GM12872 (cell line): Measurements from ENCODE around the gene INTS11.

ENCODE experiments used
- CTCF ChIP-seq: IDR thresholded peaks from 3 replicates; pipeline ENCODE4 v1.5.1; 2011; ENCODE audit warnings: low read depth, mild to moderate bottlenecking, low read length, moderate library complexity; ENCODE audit not compliant: insufficient read depth

The INTS11 gene

GRCh38 chr1:1321477-1321876, 3.0 kb downstream of the INTS11 start:
- TF ChIP-seq CTCF: no peak

GRCh38 chr1:1320666-1321448, 3.6 kb downstream of the INTS11 start:
- TF ChIP-seq CTCF: no peak

GRCh38 chr1:1319646-1319941, 4.9 kb downstream of the INTS11 start:
- TF ChIP-seq CTCF: no peak

- TF ChIP-seq CTCF: no peak
Measured at GRCh38 chr1:1318777-1319645, 5.4 kb downstream of the INTS11 start.

GRCh38 chr1:1318131-1318652, 6.3 kb downstream of the INTS11 start:
- TF ChIP-seq CTCF: no peak

GRCh38 chr1:1317420-1317819, 7.0 kb downstream of the INTS11 start:
- TF ChIP-seq CTCF: no peak

GRCh38 chr1:1315435-1315954, 9.0 kb downstream of the INTS11 start:
- TF ChIP-seq CTCF: no peak
